Esophagus (tissue), 2 donors: ENCODE data around the gene MOB3C. TPM values are rescaled to one million over a fixed set of nuclear protein-coding genes. Genes with fewer than 3 reads are reported as not detected.

Source experiments
- H3K27ac ChIP-seq, 2 donors: one replicate each; pipeline ENCODE4 v1.5.1; 2013; ENCODE audit warnings: low read depth in 2 of 2, mild to moderate bottlenecking in 2 of 2, inconsistent platforms in 1 of 2, low read length in 1 of 2, moderate library complexity in 1 of 2
- H3K27me3 ChIP-seq, 2 donors: one replicate each; pipeline ENCODE4 v1.6.1; 2013; ENCODE audit warnings: low read length in 2 of 2, control low read depth in 1 of 2, mild to moderate bottlenecking in 1 of 2; ENCODE audit not compliant: insufficient read depth in 2 of 2, control insufficient read depth in 1 of 2
- H3K36me3 ChIP-seq, 2 donors: one replicate each; pipeline ENCODE4 v1.6.1; 2013; ENCODE audit warnings: low read length in 1 of 2; ENCODE audit not compliant: control insufficient read depth in 2 of 2, insufficient read depth in 2 of 2
- H3K4me1 ChIP-seq, 2 donors: one replicate each; pipeline ENCODE4 v1.6.1; 2013; ENCODE audit warnings: low read length in 1 of 2; ENCODE audit not compliant: control insufficient read depth in 2 of 2, insufficient read depth in 2 of 2
- H3K4me3 ChIP-seq, 2 donors: one replicate each; pipeline ENCODE4 v1.5.1; 2013; ENCODE audit warnings: low read length in 2 of 2, mild to moderate bottlenecking in 2 of 2, low read depth in 1 of 2, moderate library complexity in 1 of 2
- H3K9me3 ChIP-seq, 2 donors: one replicate each; pipeline ENCODE4 v1.6.1; 2013; ENCODE audit warnings: mild to moderate bottlenecking in 2 of 2, low read depth in 1 of 2, low read length in 1 of 2, moderate library complexity in 1 of 2; ENCODE audit not compliant: control insufficient read depth in 2 of 2, insufficient read depth in 1 of 2
- WGBS, 2 donors: extraction: QIAGEN DNeasy Blood & Tissue Kit; methylation state at CpG; one replicate each; pipeline ENCODE4 v1.1.7; 2013; 5-methylcytosine and 5-hydroxymethylcytosine counted together
- polyA plus RNA-seq, 2 donors: library from polyadenylated mRNA; stranded (reverse); fragments of 200-250 nt; gene quantifications; one replicate each; pipeline ENCODE4 v1.2.3, GENCODE V29; 2013
- donor health status: healthy with polysubstance abuse.
- donor health status: Bipolar disorder and iron deficiency.

Gene MOB3C
- polyA plus RNA-seq, 2 donors: 6.9 to 7.5 TPM

DNA sequence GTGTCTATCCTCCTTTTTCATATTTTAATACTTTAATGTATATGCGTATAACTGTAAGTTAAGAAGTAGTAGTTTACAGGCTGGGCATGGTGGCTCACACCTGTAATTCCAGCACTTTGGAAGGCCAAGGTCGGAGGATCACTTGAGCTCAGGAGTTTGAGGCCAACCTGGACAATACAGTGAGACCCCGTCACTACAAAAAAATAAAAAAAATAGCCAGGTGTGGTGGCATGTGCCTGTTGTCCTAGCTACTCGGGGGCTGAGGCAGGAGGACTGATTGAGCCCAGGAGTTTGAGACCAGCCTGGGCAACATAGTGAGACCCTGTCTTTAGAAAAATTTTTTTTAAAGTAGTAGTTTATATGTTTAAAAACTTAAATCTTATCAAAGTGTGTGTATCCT is 29.2 kb upstream of the MOB3C start:
- peaks cover 0 to 3% of the 10 kb centered on the region in 2 donors for H3K9me3 ChIP-seq
- H3K27me3 ChIP-seq: no peaks in the 10 kb centered on the region
- no peak overlapping the region for H3K27ac ChIP-seq
- WGBS, 2 donors: 94 to 97% methylated on average over 4 of the region's 4 CpGs
- no peaks in the 10 kb centered on the region for H3K4me1 ChIP-seq
- no peak overlapping the region for H3K4me3 ChIP-seq
- peaks cover 0 to 3% of the 10 kb centered on the region in 2 donors for H3K36me3 ChIP-seq

DNA sequence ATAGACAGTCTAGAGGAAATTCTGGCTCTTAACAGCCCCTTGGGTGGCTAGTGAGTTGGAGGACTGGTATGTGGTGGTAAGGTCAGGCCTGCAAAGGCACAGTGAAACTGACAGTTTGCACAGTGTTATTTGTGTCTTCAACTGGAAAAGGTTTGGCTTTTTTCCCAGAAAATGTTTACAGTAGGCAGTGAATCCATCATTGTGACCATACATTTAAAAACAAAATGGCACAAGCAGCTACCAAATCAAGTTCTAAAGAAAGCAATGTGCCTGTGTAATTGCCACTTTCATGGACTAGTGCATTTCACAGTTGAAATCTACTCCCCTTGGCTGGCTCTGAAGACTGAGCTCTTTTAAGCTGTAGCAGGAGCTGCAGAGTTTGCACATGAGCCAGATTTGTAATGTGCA is 26.8 kb upstream of the MOB3C start:
- Histone ChIP-seq H3K27ac (peak overlapping the region; percentile 7 to 26), H3K9me3 (no peaks in the 10 kb centered on the region), H3K27me3 (no peaks in the 10 kb centered on the region), H3K36me3 (no peaks in the 10 kb centered on the region), H3K4me3 (no peak overlapping the region), H3K4me1 (no peaks in the 10 kb centered on the region)

GRCh38 chr1:46642115-46642680 is 25.6 kb upstream of the MOB3C start:
- no peaks in the 10 kb centered on the region for H3K9me3 ChIP-seq
- H3K36me3 ChIP-seq: no peaks in the 10 kb centered on the region
- no peaks in the 10 kb centered on the region for H3K27me3 ChIP-seq
- H3K4me3 ChIP-seq: no peak overlapping the region
- no peaks in the 10 kb centered on the region for H3K4me1 ChIP-seq
- no peak overlapping the region for H3K27ac ChIP-seq

DNA sequence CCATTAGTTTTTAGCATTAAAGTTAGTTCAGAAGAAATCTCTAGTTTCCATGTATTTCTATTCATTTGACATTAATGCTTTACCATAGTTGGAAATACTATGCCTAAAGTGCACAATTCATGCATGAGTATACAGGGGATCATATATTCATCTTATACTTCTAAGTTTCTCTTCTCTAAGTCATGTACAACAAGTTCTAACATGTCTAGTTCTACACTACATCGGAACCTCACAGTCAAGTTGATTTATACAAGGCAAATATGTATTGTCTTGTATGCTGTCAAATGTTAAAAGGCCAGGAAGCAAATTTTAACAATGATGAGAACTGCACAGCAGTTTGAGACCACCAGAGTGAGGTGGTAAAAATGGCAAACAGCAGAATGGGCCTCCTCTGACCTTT is 22.9 kb upstream of the MOB3C start:
- 51 to 59% methylated on average over 1 of the region's 1 CpG for WGBS, 2 donors
- Histone ChIP-seq H3K27me3 (no peaks in the 10 kb centered on the region), H3K4me3 (no peak overlapping the region), H3K9me3 (no peaks in the 10 kb centered on the region), H3K27ac (no peak overlapping the region), H3K4me1 (no peaks in the 10 kb centered on the region), H3K36me3 (peaks cover 0 to 6% of the 10 kb centered on the region in 2 donors)

- Histone ChIP-seq H3K36me3 (peaks cover 0 to 6% of the 10 kb centered on the region in 2 donors), H3K9me3 (no peaks in the 10 kb centered on the region), H3K27ac (no peak overlapping the region), H3K4me1 (no peaks in the 10 kb centered on the region), H3K27me3 (no peaks in the 10 kb centered on the region), H3K4me3 (no peak overlapping the region)
These were observed 22.3 kb upstream of the MOB3C start for GRCh38 chr1:46638921-46639320.

GRCh38 chr1:46637444-46638083 is 21.0 kb upstream of the MOB3C start:
- Histone ChIP-seq H3K27me3 (no peaks in the 10 kb centered on the region), H3K27ac (no peak overlapping the region), H3K9me3 (no peaks in the 10 kb centered on the region), H3K4me3 (no peak overlapping the region), H3K36me3 (peaks cover 0 to 6% of the 10 kb centered on the region in 2 donors), H3K4me1 (no peaks in the 10 kb centered on the region)
- WGBS, 2 donors: 36 to 52% methylated on average over 2 of the region's 2 CpGs

GRCh38 chr1:46635205-46635604 is 18.6 kb upstream of the MOB3C start:
- Histone ChIP-seq H3K27me3 (no peaks in the 10 kb centered on the region), H3K36me3 (peaks cover 5 to 9% of the 10 kb centered on the region in 2 donors), H3K27ac (no peak overlapping the region), H3K4me3 (no peak overlapping the region), H3K4me1 (no peaks in the 10 kb centered on the region), H3K9me3 (no peaks in the 10 kb centered on the region)
- WGBS, 2 donors: 97% methylated on average over 2 of the region's 2 CpGs

DNA sequence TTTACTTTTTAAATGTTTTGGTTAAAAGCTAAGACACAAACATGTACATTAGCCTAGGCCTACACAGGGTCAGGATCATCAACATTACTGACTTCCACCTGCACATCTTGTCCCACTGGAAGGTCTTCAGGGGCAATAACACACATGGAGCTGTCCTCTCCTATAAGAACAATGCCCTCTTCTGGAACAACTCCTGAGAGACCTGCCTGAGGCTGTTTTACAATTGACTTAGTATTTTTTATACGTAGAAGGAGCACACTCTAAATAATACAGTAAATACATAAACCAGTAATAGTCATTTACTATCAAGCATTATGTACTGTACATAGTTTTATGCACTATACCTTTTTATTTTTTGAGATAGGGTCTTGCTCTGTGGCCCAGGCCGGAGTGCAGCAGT is 14.1 kb upstream of the MOB3C start:
- Histone ChIP-seq H3K27me3 (no peaks in the 10 kb centered on the region), H3K36me3 (peaks cover 5 to 7% of the 10 kb centered on the region in 2 donors), H3K9me3 (no peaks in the 10 kb centered on the region), H3K4me1 (no peaks in the 10 kb centered on the region), H3K27ac (no peak overlapping the region), H3K4me3 (no peak overlapping the region)
- WGBS, 2 donors: 84 to 85% methylated on average over 2 of the region's 2 CpGs

- Histone ChIP-seq H3K27ac (no peak overlapping the region), H3K27me3 (no peaks in the 10 kb centered on the region), H3K9me3 (peaks cover 0 to 2% of the 10 kb centered on the region in 2 donors), H3K4me3 (no peak overlapping the region), H3K36me3 (no peaks in the 10 kb centered on the region), H3K4me1 (no peaks in the 10 kb centered on the region)
- WGBS, 2 donors: 82 to 83% methylated on average over 4 of the region's 4 CpGs
These were observed 7.4 kb upstream of the MOB3C start for GRCh38 chr1:46623743-46624644.
